B cell (primary cell): Measurements from ENCODE around the gene GRHPR. TPM values are rescaled to one million over a fixed set of nuclear protein-coding genes. Genes with fewer than 3 reads are reported as not detected.

Source experiments
- ATAC-seq: fragments of 200-7000 bp; cut with Tn5 transposase; one replicate; pipeline ENCODE4 v1.10.0; 2021; ENCODE audit warnings: low read depth, mild to moderate bottlenecking, moderate number of reproducible peaks, moderate library complexity
- CTCF ChIA-PET: fragments of 350-600 bp; sonication (Branson Sonifier 250); formaldehyde crosslinking; loops from one replicate; lab custom pipeline; 2021; ENCODE audit warnings: antibody characterized with exemption, inconsistent platforms; lab: Charles Lee
- POLR2A ChIA-PET: fragments of 350-600 bp; sonication (Branson Sonifier 250); formaldehyde crosslinking; loops from one replicate; lab custom pipeline; 2021; ENCODE audit warnings: antibody characterized with exemption; lab: Charles Lee
- DNase-seq: peaks from one replicate; pipeline ENCODE4 v3.0.0; 2013
- H2AFZ ChIP-seq: 2 replicates; pipeline ENCODE4 v1.6.1; 2012; ENCODE audit warnings: mild to moderate bottlenecking, low read depth, low read length; ENCODE audit not compliant: insufficient read depth, poor library complexity, severe bottlenecking
- H3K27ac ChIP-seq, 2 donors: 1 replicate in 1 of 2; 2 replicates in 1 of 2; pipeline ENCODE4 v1.5.1; 2012 to 2013; ENCODE audit warnings: low read length in 2 of 2, mild to moderate bottlenecking in 2 of 2, moderate library complexity in 1 of 2
- H3K27me3 ChIP-seq, 4 experiments: fragments of 200-600 bp in 1 of 4; sonication (generic) in 1 of 4; replicated peaks in 1 of 4; 1 replicate in 2 of 4; 2 replicates in 2 of 4; pipeline versions ENCODE4 v1.6.1 to v1.7.0; 2013 to 2016; ENCODE audit warnings: low read length in 3 of 4, mild to moderate bottlenecking in 2 of 4, mixed read lengths in 1 of 4, moderate library complexity in 1 of 4; ENCODE audit not compliant: insufficient read depth in 4 of 4, control insufficient read depth in 3 of 4; ENCODE audit errors: control extremely low read depth in 1 of 4
- H3K36me3 ChIP-seq, 2 experiments: replicated peaks in 1 of 2; 1 replicate in 1 of 2; 2 replicates in 1 of 2; pipeline versions ENCODE4 v1.6.1 to v1.7.1; 2013; ENCODE audit warnings: low read length in 1 of 2; ENCODE audit not compliant: insufficient read depth in 2 of 2, control insufficient read depth in 1 of 2; ENCODE audit errors: control extremely low read depth in 1 of 2, extremely low read depth in 1 of 2
- H3K4me1 ChIP-seq, 2 donors: fragments of 200-600 bp in 1 of 2; sonication (generic) in 1 of 2; 1 replicate in 1 of 2; 2 replicates in 1 of 2; pipeline versions ENCODE4 v1.5.1 to v1.6.1; 2013 to 2017; ENCODE audit warnings: low read length in 2 of 2; ENCODE audit not compliant: control insufficient read depth in 2 of 2, insufficient read depth in 2 of 2
- H3K4me2 ChIP-seq: replicated peaks from 2 replicates; pipeline ENCODE3; 2012; ENCODE audit warnings: mild to moderate bottlenecking, low read depth, low read length; ENCODE audit not compliant: poor library complexity, severe bottlenecking
- H3K4me3 ChIP-seq, 5 experiments: fragments of 200-600 bp in 1 of 5; sonication (generic) in 1 of 5; 1 replicate in 3 of 5; 2 replicates in 2 of 5; pipeline versions ENCODE4 v1.5.1 to v1.7.0; 2011 to 2016; ENCODE audit warnings: low read length in 4 of 5, mild to moderate bottlenecking in 4 of 5, low read depth in 2 of 5, control low read depth in 1 of 5, moderate library complexity in 1 of 5; ENCODE audit not compliant: insufficient read depth in 1 of 5; ENCODE audit errors: control extremely low read depth in 1 of 5, extremely low read depth in 1 of 5
- H3K79me2 ChIP-seq: fragments of 200-600 bp; sonication (generic); one replicate; pipeline ENCODE4 v1.6.0; 2016; ENCODE audit warnings: low read length; ENCODE audit not compliant: control insufficient read depth, insufficient read depth
- H3K9ac ChIP-seq: fragments of 200-600 bp; sonication (generic); 2 replicates; pipeline ENCODE4 v1.6.1; 2017; ENCODE audit warnings: mild to moderate bottlenecking, low read length, moderate library complexity
- H3K9me3 ChIP-seq, 3 donors: one replicate each; pipeline versions ENCODE4 v1.6.1 to v1.7.1; 2013; ENCODE audit warnings: low read length in 2 of 3; ENCODE audit not compliant: control insufficient read depth in 2 of 3, insufficient read depth in 1 of 3; ENCODE audit errors: control extremely low read depth in 1 of 3
- H4K20me1 ChIP-seq: 2 replicates; pipeline ENCODE4 v1.6.0; 2012; ENCODE audit warnings: mild to moderate bottlenecking, low read length; ENCODE audit not compliant: insufficient read depth, control insufficient read depth, poor library complexity, severe bottlenecking
- H3K27ac Mint-ChIP-seq: one replicate; pipeline ENCODE4 v1.8.0; 2021; ENCODE audit warnings: mixed read lengths
- H3K27me3 Mint-ChIP-seq: one replicate; pipeline ENCODE4 v1.8.0; 2021; ENCODE audit warnings: mixed read lengths
- H3K4me1 Mint-ChIP-seq: one replicate; pipeline ENCODE4 v1.8.0; 2021; ENCODE audit warnings: mixed read lengths
- H3K4me3 Mint-ChIP-seq: one replicate; pipeline ENCODE4 v1.8.0; 2021; ENCODE audit warnings: mixed read lengths
- H3K9me3 Mint-ChIP-seq: one replicate; pipeline ENCODE4 v1.8.0; 2022; ENCODE audit warnings: mixed read lengths; ENCODE audit not compliant: insufficient read depth
- CTCF ChIP-seq: fragments of 200-600 bp; IDR thresholded peaks from one replicate; pipeline ENCODE4 v1.8.0; 2022; ENCODE audit warnings: antibody characterized with exemption, mild to moderate bottlenecking
- EZH2 ChIP-seq: IDR thresholded peaks from 2 replicates; pipeline ENCODE4 v1.6.1; 2012; ENCODE audit warnings: borderline replicate concordance, low read depth, mild to moderate bottlenecking, moderate library complexity, low read length; ENCODE audit not compliant: insufficient read depth, poor library complexity, severe bottlenecking
- WGBS: methylation state at CpG from one replicate; pipeline ENCODE4 v1.1.5; 2013; ENCODE audit warnings: missing lambda C conversion rate; ENCODE audit not compliant: insufficient coverage; 5-methylcytosine and 5-hydroxymethylcytosine counted together
- intact Hi-C: fragments of 100-400 bp; cut with micrococcal nuclease; formaldehyde crosslinking; loops from one replicate; pipeline ENCODE4 v1.10.0; 2022
- polyA plus RNA-seq: library from polyadenylated mRNA; depleted of rRNA; stranded (reverse); fragments of >200 nt; gene quantifications from 2 replicates; pipeline ENCODE4 v1.2.3, GENCODE V29; 2012
- total RNA-seq, 2 donors: library from RNA; stranded (reverse); fragments of 120-200 nt in 1 of 2; gene quantifications; 1 replicate in 1 of 2; 2 replicates in 1 of 2; pipeline versions ENCODE4 v1.2.3 to v1.2.4, GENCODE V29; 2013 to 2022

GRHPR gene
- total and polyA plus RNA-seq, 2 donors (not counting 1 experiment from before 2014, with no cell fraction given) = 121 to 138 TPM

- H3K27me3 Mint-ChIP-seq = no peaks in the 10 kb centered on the region
- 84% methylated on average over 6 of the region's 14 CpGs for WGBS
- H3K36me3 ChIP-seq = peaks cover 0 to 42% of the 10 kb centered on the region in 2 experiments
These were observed 8.5 kb downstream of the GRHPR start for GRCh38 chr9:37430841-37431597.

GRCh38 chr9:37432020-37432419, 9.5 kb downstream of the GRHPR start:
- ChIA-PET POLR2A (no interaction called here), CTCF (interaction anchor here (0.7 to 1.7 kb wide), 2 partner anchors 21 to 71 kb away, joined by 3 to 5 read pairs; no protein-coding TSS in a partner anchor)
- Histone ChIP-seq H3K27me3 (no peaks in the 10 kb centered on the region), H3K4me1 (peaks cover 16 to 26% of the 10 kb centered on the region in 2 donors), H3K27ac (peak overlapping the region; percentile 10 to 27), H2AFZ (no peak overlapping the region), H3K9ac (no peak overlapping the region), H3K9me3 (no peaks in the 10 kb centered on the region), H3K79me2 (peaks cover 4% of the 10 kb centered on the region), H3K4me3 (no peak overlapping the region), H4K20me1 (no peaks in the 10 kb centered on the region), H3K36me3 (peaks cover 0 to 43% of the 10 kb centered on the region in 2 experiments), H3K4me2 (peak overlapping the region; percentile 25)
- DNase-seq (no peak), ATAC-seq (peak; percentile 71)
- no peaks in the 10 kb centered on the region for H3K27me3 Mint-ChIP-seq
- peaks cover 21% of the 10 kb centered on the region for H3K4me1 Mint-ChIP-seq
- TF ChIP-seq EZH2 (no peak), CTCF (no peak)
- whole genome bisulfite sequencing = 56% methylated on average over 3 of the region's 6 CpGs
- no peaks in the 10 kb centered on the region for H3K9me3 Mint-ChIP-seq
- intact Hi-C loops = loop anchor here (1.0 kb wide), 1 partner anchor 17 kb away; no protein-coding TSS in a partner anchor
- peak overlapping the region; percentile 47 for H3K4me3 Mint-ChIP-seq
- H3K27ac Mint-ChIP-seq = peak overlapping the region; percentile 86

More at GRCh38 chr9:37430841-37431597, 8.5 kb downstream of the GRHPR start:
- Histone ChIP-seq H3K9ac (no peak overlapping the region), H3K4me2 (no peak overlapping the region), H3K9me3 (no peaks in the 10 kb centered on the region), H2AFZ (no peak overlapping the region), H3K79me2 (peaks cover 4% of the 10 kb centered on the region), H4K20me1 (no peaks in the 10 kb centered on the region), H3K27ac (peak overlapping the region in 1 of 2 donors; percentile 27), H3K4me1 (peaks cover 16 to 26% of the 10 kb centered on the region in 2 donors), H3K4me3 (no peak overlapping the region), H3K27me3 (no peaks in the 10 kb centered on the region)
- H3K4me1 Mint-ChIP-seq = peaks cover 22% of the 10 kb centered on the region
- H3K4me3 Mint-ChIP-seq = no peak overlapping the region
- no peaks in the 10 kb centered on the region for H3K9me3 Mint-ChIP-seq
- ATAC-seq = no peak
- ChIA-PET POLR2A (no interaction called here), CTCF (interaction anchor here (1.2 kb wide), 1 partner anchor 16 kb away, joined by 4 read pairs; no protein-coding TSS in a partner anchor)
- peak overlapping the region; percentile 86 for H3K27ac Mint-ChIP-seq
- intact Hi-C loops = no loop called here
- DNase-seq = no peak
- TF ChIP-seq EZH2 = no peak
